GM12878 (cell line): Measurements from ENCODE around the gene BET1. TPM values are rescaled to one million over a fixed set of nuclear protein-coding genes. Genes with fewer than 3 reads are reported as not detected.

Source experiments
- ATAC-seq: fragments of 200-7000 bp; cut with Tn5 transposase; 3 replicates; pipeline ENCODE4 v1.9.1; 2020; ENCODE audit warnings: mild to moderate bottlenecking, moderate library complexity
- BruUV-seq: library from RNA; stranded (reverse); fragments of 400-500 nt; replicated peaks from 2 replicates; lab custom pipeline; 2021; lab: Mats Ljungman, UMichigan
- CTCF ChIA-PET: fragments of 300-600 bp; sonication (Branson Sonifier 250); formaldehyde crosslinking; extraction: SDS; loops from one replicate; lab custom pipeline; 2021; ENCODE audit warnings: inconsistent platforms; lab: Yijun Ruan, JAX
- POLR2A ChIA-PET: fragments of 350-600 bp; formaldehyde crosslinking; extraction: SDS; loops from one replicate; lab custom pipeline; 2021; ENCODE audit warnings: inconsistent platforms; lab: Charles Lee
- RAD21 ChIA-PET: fragments of 300-600 bp; sonication (Branson Sonifier 250); formaldehyde crosslinking; loops from one replicate; lab custom pipeline; 2023; ENCODE audit warnings: antibody characterized with exemption; ENCODE audit not compliant: unreplicated experiment; lab: Charles Lee
- SMC1A ChIA-PET: fragments of 300-600 bp; sonication (Branson Sonifier 250); formaldehyde crosslinking; loops from one replicate; lab custom pipeline; 2023; ENCODE audit not compliant: unreplicated experiment, uncharacterized antibody; lab: Charles Lee
- DNase-seq: peaks from one replicate; pipeline ENCODE4 v3.0.0-alpha.2; 2011; ENCODE audit warnings: low read depth, low spot score
- FAIRE-seq: peaks from 3 replicates; lab custom pipeline; 2011; peaks lifted over from hg19 to GRCh38; lab: Jason Lieb, UNC
- H2AFZ ChIP-seq: 2 replicates; pipeline ENCODE4 v1.6.0; 2011; ENCODE audit warnings: low read depth, low read length, control low read depth; ENCODE audit not compliant: control insufficient read depth
- H3K27ac ChIP-seq: 2 replicates; pipeline ENCODE4 v1.5.1; 2011; ENCODE audit warnings: control low read depth; ENCODE audit not compliant: control insufficient read depth, insufficient read depth
- H3K27me3 ChIP-seq, 2 experiments: replicated peaks in 1 of 2; 2 replicates each; pipeline versions ENCODE4 v1.6.0 to v1.6.1; 2011; ENCODE audit warnings: low read length in 1 of 2; ENCODE audit not compliant: control insufficient read depth in 2 of 2, insufficient read depth in 2 of 2
- H3K36me3 ChIP-seq, 2 experiments: 2 replicates each; pipeline ENCODE4 v1.5.1; 2011; ENCODE audit warnings: low read length in 1 of 2; ENCODE audit not compliant: control insufficient read depth in 2 of 2, insufficient read depth in 2 of 2
- H3K4me1 ChIP-seq: 2 replicates; pipeline ENCODE4 v1.6.1; 2011; ENCODE audit warnings: mild to moderate bottlenecking, low read length, moderate library complexity, mixed read lengths; ENCODE audit not compliant: control insufficient read depth, insufficient read depth
- H3K4me2 ChIP-seq: 2 replicates; pipeline ENCODE4 v1.6.0; 2011; ENCODE audit warnings: control low read depth; ENCODE audit not compliant: control insufficient read depth, insufficient read depth
- H3K4me3 ChIP-seq: fragments of 200-600 bp; sonication (generic); 2 replicates; pipeline ENCODE4 v1.5.1; 2016
- H3K79me2 ChIP-seq: 2 replicates; pipeline ENCODE4 v1.6.0; 2011; ENCODE audit warnings: low read length; ENCODE audit not compliant: control insufficient read depth, insufficient read depth
- H3K9ac ChIP-seq: 2 replicates; pipeline ENCODE4 v1.8.0; 2011; ENCODE audit warnings: low read length, control low read depth, mixed read lengths; ENCODE audit not compliant: control insufficient read depth, insufficient read depth
- H3K9me3 ChIP-seq: replicated peaks from 3 replicates; pipeline ENCODE4 v1.5.1; 2011; ENCODE audit warnings: mild to moderate bottlenecking, low read length; ENCODE audit not compliant: control insufficient read depth, insufficient read depth
- H4K20me1 ChIP-seq: 2 replicates; pipeline ENCODE4 v1.6.0; 2011; ENCODE audit not compliant: control insufficient read depth, insufficient read depth
- CTCF ChIP-seq, 3 experiments: IDR thresholded peaks in 2 of 3; conservative IDR thresholded peaks in 1 of 3; 2 replicates each; pipeline ENCODE4 v1.5.1; 2011; ENCODE audit warnings: low read depth in 3 of 3, low read length in 3 of 3, mild to moderate bottlenecking in 3 of 3, control low read depth in 2 of 3, moderate library complexity in 2 of 3, inconsistent platforms in 1 of 3, mixed read lengths in 1 of 3; ENCODE audit not compliant: control insufficient read depth in 2 of 3, insufficient read depth in 1 of 3; ENCODE audit errors: extremely low read depth in 1 of 3
- E2F8 ChIP-seq: fragments of 450-650 bp; IDR thresholded peaks from 2 replicates; pipeline ENCODE4 v1.6.1; 2018; ENCODE audit warnings: mild to moderate bottlenecking, low read depth, moderate library complexity; ENCODE audit not compliant: partially characterized antibody
- ELK1 ChIP-seq: IDR thresholded peaks from 2 replicates; pipeline ENCODE4 v1.6.1; 2012; ENCODE audit warnings: low read depth, low read length, improper control_type of control experiment
- RUNX3 ChIP-seq: IDR thresholded peaks from 2 replicates; pipeline ENCODE4 v1.6.1; 2012; ENCODE audit warnings: low read length, inconsistent platforms
- WGBS: methylation state at CpG from one replicate; pipeline ENCODE4 v1.1.6; 2016; ENCODE audit warnings: low lambda C conversion rate; ENCODE audit not compliant: insufficient replicate concordance, insufficient coverage; ENCODE audit errors: missing lambda C conversion rate; 5-methylcytosine and 5-hydroxymethylcytosine counted together
- in situ Hi-C: fragments of 300-500 bp; cut with MboI; formaldehyde crosslinking; loops from 9 replicates; pipeline ENCODE4 v1.14.3; 2018; ENCODE audit warnings: mixed read lengths
- intact Hi-C: fragments of 100-400 bp; cut with micrococcal nuclease; formaldehyde crosslinking; loops from one replicate; pipeline ENCODE4 v1.14.2; 2022; ENCODE audit not compliant: unreplicated experiment
- polyA plus RNA-seq, 11 experiments: library from polyadenylated mRNA; depleted of rRNA in 4 of 11; unstranded in 6 of 11; stranded (reverse) in 5 of 11; fragments of >200 nt; fragmentation: Nextera tagmentation in 4 of 11; fragmentation: Illumina TruSeq in 1 of 11; extraction: Ambion mirVana in 4 of 11; extraction: Trizol in 1 of 11; gene quantifications; 1 replicate in 1 of 11; 2 replicates in 10 of 11; pipeline versions ENCODE4 v1.2.1 to v1.2.3, GENCODE V29; 2011 to 2016; ENCODE audit warnings: inconsistent platforms in 2 of 11, missing spikeins in 2 of 11, low read depth in 1 of 11
- total RNA-seq, 4 experiments: library from RNA; depleted of rRNA in 3 of 4; stranded (reverse); fragments of >200 nt in 3 of 4; fragmentation: Illumina TruSeq in 1 of 4; extraction: Trizol in 1 of 4; gene quantifications; 2 replicates each; pipeline versions ENCODE4 v1.2.1 to v1.2.3, GENCODE V29; 2013 to 2021

BET1 gene
- total and polyA plus RNA-seq, 10 of the 15 experiments (the other 5 are each of a cell fraction or from before 2014, with no cell fraction given) = 12.5 to 99.5 (median 28.4) TPM

- Histone ChIP-seq H3K27me3 (no peaks in the 10 kb centered on the region), H3K79me2 (no peaks in the 10 kb centered on the region), H3K9me3 (no peaks in the 10 kb centered on the region; the same call in 1 of the 3 replicates), H3K9ac (no peak overlapping the region), H3K27ac (no peak overlapping the region), H2AFZ (no peak overlapping the region), H4K20me1 (no peaks in the 10 kb centered on the region), H3K4me3 (no peak overlapping the region), H3K36me3 (no peaks in the 10 kb centered on the region), H3K4me2 (no peak overlapping the region), H3K4me1 (peaks cover 23% of the 10 kb centered on the region)
- SMC1A ChIA-PET = interaction anchor here (1.5 kb wide), 1 partner anchor 131 kb away, joined by 5 read pairs; no protein-coding TSS in a partner anchor
- RAD21 ChIA-PET = no interaction called here
- ATAC-seq = no peak
- intact Hi-C loops (no loop called here), in situ Hi-C loops (no loop called here)
- FAIRE-seq = no peak
- no peak for DNase-seq
- POLR2A ChIA-PET = no interaction called here
- 55% methylated on average over 1 of the region's 1 CpG for WGBS
- CTCF ChIA-PET = no interaction called here
- TF ChIP-seq CTCF (IDR thresholded peaks at IDR 0.05 in 2 of 3, conservative IDR thresholded peaks at IDR 0.05 in 1 of 3; ENCODE audit: control insufficient read depth in 2 of 3, extremely low read depth in 1 of 3, insufficient read depth in 1 of 3, low read depth in 3 of 3, low read length in 3 of 3) (no peak), ELK1 (no peak), E2F8 (no peak), RUNX3 (no peak)
- no TSS peak for BruUV-seq
Observed at GRCh38 chr7:94047956-94048355, 43.8 kb upstream of the BET1 start.
